ENCODE measurements around the gene OPA1. TPM values are rescaled to one million over a fixed set of nuclear protein-coding genes. Genes with fewer than 3 reads are reported as not detected.

Gene OPA1, protein sequence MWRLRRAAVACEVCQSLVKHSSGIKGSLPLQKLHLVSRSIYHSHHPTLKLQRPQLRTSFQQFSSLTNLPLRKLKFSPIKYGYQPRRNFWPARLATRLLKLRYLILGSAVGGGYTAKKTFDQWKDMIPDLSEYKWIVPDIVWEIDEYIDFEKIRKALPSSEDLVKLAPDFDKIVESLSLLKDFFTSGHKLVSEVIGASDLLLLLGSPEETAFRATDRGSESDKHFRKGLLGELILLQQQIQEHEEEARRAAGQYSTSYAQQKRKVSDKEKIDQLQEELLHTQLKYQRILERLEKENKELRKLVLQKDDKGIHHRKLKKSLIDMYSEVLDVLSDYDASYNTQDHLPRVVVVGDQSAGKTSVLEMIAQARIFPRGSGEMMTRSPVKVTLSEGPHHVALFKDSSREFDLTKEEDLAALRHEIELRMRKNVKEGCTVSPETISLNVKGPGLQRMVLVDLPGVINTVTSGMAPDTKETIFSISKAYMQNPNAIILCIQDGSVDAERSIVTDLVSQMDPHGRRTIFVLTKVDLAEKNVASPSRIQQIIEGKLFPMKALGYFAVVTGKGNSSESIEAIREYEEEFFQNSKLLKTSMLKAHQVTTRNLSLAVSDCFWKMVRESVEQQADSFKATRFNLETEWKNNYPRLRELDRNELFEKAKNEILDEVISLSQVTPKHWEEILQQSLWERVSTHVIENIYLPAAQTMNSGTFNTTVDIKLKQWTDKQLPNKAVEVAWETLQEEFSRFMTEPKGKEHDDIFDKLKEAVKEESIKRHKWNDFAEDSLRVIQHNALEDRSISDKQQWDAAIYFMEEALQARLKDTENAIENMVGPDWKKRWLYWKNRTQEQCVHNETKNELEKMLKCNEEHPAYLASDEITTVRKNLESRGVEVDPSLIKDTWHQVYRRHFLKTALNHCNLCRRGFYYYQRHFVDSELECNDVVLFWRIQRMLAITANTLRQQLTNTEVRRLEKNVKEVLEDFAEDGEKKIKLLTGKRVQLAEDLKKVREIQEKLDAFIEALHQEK
- total RNA-seq (2022; extraction: Qiagen RNA extraction), result 25.3 to 32.7 TPM (median 29.5 TPM) in 5 replicates

DNA sequence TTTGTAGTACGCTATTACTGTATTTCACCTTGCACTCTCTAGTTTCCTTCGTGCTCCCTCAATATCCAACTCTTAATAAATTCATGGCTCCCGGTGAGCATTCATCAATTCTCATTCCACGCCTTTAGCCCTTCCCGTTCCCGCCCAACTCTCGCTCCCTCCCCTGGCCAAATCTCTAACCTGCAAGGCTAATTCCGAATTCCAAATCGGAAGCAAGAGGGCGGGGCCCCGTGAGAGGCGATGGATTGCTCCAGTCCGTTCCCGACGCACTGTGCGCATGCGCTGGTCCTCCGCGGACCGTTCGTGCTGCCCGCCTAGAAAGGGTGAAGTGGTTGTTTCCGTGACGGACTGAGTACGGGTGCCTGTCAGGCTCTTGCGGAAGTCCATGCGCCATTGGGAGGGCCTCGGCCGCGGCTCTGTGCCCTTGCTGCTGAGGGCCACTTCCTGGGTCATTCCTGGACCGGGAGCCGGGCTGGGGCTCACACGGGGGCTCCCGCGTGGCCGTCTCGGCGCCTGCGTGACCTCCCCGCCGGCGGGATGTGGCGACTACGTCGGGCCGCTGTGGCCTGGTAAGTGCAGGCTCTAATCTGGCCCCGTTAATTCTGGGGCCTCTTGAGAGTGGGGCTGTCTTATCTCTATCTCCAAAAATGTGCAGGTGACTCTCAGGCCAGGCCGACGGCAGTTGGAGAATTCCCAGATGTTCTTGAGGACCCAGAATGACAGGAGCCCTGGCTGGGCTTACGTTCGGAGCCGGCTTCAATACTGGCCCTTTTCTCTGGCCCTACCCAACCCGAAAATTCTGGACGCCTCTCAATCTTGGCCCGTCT lies at the start of gene OPA1:
Gene OPA1 (plus strand): TSS at position 368 of the 827 bp plus-strand sequence. CDS start 170 bp downstream, at position 538.

DNA sequence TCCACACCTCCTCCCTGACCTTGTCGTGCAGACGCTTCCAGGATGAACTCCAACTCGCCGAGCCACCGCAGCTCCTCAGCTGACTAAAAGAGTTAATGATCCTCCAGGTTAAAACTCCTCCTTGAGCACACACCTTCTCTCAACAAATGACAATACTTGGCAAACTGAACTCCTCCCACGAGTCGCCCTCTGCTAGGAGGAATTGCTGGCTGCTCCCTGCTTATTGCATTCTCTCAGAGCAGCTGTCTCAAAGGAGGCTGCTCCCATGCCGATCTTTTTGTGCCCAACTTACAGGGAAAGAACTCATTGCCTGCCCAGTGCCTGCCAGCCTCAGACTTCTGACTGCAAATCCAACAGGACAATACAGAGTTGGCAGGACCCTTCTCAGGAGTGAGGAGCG lies 38.2 kb upstream of the OPA1 start, which contains the start of gene ATP13A4:
Gene ATP13A4 (minus strand): TSS at position 85 of the 400 bp plus-strand sequence. CDS start 96 bp downstream, outside the sequence.

Other genes with a start within 250 kb of the OPA1 start
- not detected in 5 replicates for gene ATP13A5, start 214.5 kb upstream of the OPA1 start, total RNA-seq (2022; extraction: Qiagen RNA extraction)
- not detected in 5 replicates for gene ATP13A4, start 38.3 kb upstream of the OPA1 start, total RNA-seq (2022; extraction: Qiagen RNA extraction)